ENCODE data around the gene PLIN4. TPM values are rescaled to one million over a fixed set of nuclear protein-coding genes. Genes with fewer than 3 reads are reported as not detected.
A peak's percentile ranks its signal among the peaks of the same experiment; 100 is the strongest.
"Not testable (repeated sequence)": the region's sequence is repeated elsewhere in the genome, so short reads cannot be mapped to it uniquely, and the experiment has no call there.

PLIN4 gene
- total RNA-seq, 2 donors from 2014 or later = not detected

DNA sequence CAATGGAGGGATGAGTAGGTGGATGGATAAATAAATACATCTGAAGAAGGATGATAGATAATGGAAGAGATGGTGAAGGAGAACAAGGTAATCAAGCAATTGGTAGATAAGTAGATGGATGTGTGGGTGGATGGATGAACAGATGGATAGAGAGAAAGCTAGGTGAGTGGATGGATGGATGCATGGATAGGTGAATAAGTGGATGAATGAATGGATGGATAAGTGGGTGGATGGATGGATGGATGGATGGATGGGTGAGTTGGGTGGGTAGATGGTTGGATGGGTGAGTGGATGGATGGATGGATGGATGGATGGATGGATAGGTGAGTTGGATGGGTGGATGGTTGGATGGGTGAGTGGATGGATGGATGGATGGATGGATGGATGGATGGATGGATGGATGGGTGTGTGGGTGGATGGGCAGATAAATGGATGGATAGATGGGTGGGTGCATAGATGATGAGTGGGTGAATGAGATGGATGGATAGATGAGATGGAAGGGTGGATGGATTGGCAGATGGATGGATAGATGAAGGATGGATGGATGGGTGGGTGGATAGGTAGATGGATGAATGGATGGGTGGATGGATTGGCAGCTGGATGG, 34.9 kb upstream of the PLIN4 start:
- Mint-ChIP-seq H3K9me3 (peaks cover 3% of the 10 kb centered on the region), H3K4me3 (no peak overlapping the region), H3K36me3 (no peaks in the 10 kb centered on the region), H3K27ac (no peak overlapping the region), H3K4me1 (ENCODE audit: low read depth in 2 of 2) (no peaks in the 10 kb centered on the region), H3K27me3 (no peaks in the 10 kb centered on the region)
- ATAC-seq (no peak), DNase-seq (ENCODE audit: low spot score) (no peak)

DNA sequence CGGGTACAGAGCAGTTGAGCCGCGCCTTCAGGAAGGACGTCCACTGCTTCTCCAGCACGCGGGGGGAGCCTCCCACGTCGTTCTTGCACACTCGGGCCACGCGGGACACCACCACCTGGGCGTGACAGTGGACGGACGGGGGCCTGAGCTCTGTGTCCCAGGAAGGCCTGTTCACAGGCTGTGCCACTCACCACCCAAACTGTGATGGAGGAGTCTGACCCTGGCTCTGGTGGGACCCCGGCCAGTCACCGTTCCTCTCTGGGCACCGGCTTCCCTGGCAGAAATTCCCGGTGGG, 34.2 kb upstream of the PLIN4 start:
- no peaks in the 10 kb centered on the region for H3K36me3 Mint-ChIP-seq

DNA sequence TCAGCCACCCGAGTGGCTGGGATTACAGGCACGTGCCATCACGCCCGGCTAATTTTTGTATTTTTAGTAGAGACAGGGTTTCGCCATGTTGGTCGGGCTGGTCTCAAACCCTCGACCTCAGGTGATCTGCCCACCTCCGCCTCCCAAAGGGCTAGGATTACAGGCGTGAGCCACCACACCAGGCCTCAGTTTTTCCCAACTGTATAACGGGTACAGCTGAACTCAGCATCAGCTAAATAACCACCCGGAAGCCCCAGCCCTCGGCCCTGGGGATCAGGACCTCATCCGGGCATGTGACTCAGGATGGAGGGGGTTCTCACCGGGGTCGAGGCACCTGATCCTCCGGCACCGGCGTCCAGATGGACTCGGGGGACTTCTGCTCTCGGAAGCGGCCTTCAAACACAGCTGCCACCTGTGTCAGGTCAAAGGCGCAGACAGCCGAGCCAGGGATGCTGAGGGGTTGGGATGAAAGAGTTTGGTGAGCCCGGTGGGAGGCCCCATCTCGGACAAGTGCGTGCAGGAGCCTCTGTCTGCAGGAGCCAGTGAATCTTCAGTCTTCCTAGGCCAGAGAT, 32.3 kb upstream of the PLIN4 start:
- no peak for DNase-seq (ENCODE audit: low spot score)
- ATAC-seq = no peak
- Mint-ChIP-seq H3K9me3 (peaks cover 3% of the 10 kb centered on the region), H3K4me3 (no peak overlapping the region), H3K27me3 (no peaks in the 10 kb centered on the region), H3K36me3 (no peaks in the 10 kb centered on the region), H3K4me1 (ENCODE audit: low read depth in 2 of 2) (no peaks in the 10 kb centered on the region), H3K27ac (no peak overlapping the region)

More for the DNA sequence above, 34.2 kb upstream of the PLIN4 start:
- no peaks in the 10 kb centered on the region for H3K27me3 Mint-ChIP-seq
- H3K4me3 Mint-ChIP-seq = no peak overlapping the region
- no peaks in the 10 kb centered on the region for H3K4me1 Mint-ChIP-seq (ENCODE audit: low read depth in 2 of 2)
- peaks cover 3% of the 10 kb centered on the region for H3K9me3 Mint-ChIP-seq
- no peak overlapping the region for H3K27ac Mint-ChIP-seq
- DNase-seq (ENCODE audit: low spot score) = no peak
- ATAC-seq = no peak

DNA sequence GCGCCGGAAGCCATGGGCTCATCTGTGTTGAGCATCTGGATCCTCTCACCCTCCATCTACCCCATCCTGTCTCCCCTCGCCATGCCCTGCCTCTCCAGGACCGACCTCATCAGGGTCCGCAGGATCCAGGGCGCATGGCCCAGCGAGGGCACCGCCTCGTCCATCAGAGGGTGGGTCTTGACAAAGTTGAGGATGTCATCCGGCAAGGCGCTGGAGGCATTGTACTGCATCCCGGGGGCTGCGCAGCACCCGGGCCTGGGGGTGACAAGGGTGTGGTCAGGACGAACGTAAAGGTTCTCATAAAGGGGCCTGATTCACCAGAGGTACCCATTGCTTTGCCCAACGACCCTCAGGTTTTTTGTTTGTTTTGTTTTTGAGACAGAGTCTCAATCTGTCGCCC, 31.7 kb upstream of the PLIN4 start:
- Mint-ChIP-seq H3K9me3 (peaks cover 3% of the 10 kb centered on the region), H3K4me1 (ENCODE audit: low read depth in 2 of 2) (no peaks in the 10 kb centered on the region), H3K36me3 (no peaks in the 10 kb centered on the region), H3K4me3 (no peak overlapping the region), H3K27ac (no peak overlapping the region), H3K27me3 (no peaks in the 10 kb centered on the region)
- ATAC-seq (no peak), DNase-seq (ENCODE audit: low spot score) (no peak)

DNA sequence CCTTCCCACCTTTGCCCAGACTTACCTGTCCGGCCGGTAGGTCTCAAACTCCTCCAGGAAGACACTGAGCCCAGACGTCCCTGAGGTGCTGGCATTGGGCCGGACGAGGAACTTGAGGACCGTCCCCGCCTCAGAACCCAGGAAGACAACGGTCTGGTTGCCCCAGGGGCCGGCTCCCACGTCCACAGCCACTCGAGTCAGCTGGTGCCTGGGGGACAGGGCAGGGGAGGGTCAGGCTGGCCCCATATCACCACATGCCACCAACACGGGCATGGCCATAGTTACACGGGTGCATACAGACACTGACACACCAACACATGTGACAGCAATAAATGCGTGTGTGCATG, 29.9 kb upstream of the PLIN4 start:
- ATAC-seq (no peak), DNase-seq (ENCODE audit: low spot score) (no peak)
- Mint-ChIP-seq H3K4me3 (no peak overlapping the region), H3K36me3 (no peaks in the 10 kb centered on the region), H3K27me3 (no peaks in the 10 kb centered on the region), H3K9me3 (peaks cover 3% of the 10 kb centered on the region), H3K27ac (no peak overlapping the region), H3K4me1 (ENCODE audit: low read depth in 2 of 2) (no peaks in the 10 kb centered on the region)

DNA sequence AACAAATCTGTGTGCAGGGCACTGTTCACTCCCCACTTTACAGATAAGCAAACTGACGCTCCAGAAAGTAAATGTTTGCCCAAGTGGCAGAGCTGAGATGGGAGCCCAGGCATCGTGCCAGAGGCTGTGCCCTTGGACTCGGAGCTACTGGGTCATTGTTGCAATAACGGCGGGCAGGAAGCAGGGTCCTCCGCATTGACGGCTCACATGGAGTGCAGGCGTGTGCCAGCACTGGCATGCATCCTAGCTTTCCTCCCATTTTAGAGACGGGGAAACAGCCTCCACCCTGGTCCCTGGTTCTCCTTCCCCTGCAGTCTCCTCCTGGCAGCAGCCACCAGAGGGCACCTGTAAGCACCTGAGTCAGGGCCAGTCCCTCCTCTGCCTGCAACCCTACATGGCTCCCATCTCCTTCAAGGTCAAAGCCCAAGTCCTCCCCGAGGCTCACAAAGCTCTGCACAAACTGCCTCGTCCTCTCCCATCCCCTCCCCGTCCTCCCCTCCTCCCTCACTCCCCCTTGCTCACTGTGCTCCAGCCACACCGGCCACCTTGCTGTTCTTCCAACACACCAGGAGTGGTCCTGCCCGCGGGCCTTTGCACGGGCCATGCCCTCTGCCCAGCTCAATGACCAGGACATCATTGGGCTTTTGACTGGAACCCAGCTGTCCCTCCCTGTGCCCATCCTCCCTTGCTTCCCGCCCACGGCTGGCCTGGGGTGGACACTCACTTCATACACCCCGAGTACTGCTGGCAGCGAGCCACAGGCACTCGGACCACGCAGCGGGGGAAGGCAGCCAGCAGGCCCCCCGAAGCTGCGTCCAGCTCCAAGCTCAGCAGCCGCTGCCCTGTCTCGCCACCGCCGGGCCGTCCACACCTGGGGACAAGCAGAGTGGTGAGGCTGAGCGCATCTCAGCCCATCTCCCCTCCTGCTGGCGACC, 29.3 kb upstream of the PLIN4 start:
- Mint-ChIP-seq H3K27ac (no peak overlapping the region), H3K4me1 (ENCODE audit: low read depth in 2 of 2) (no peaks in the 10 kb centered on the region), H3K27me3 (no peaks in the 10 kb centered on the region), H3K9me3 (no peaks in the 10 kb centered on the region), H3K4me3 (no peak overlapping the region), H3K36me3 (no peaks in the 10 kb centered on the region)
- DNase-seq (ENCODE audit: low spot score) (no peak), ATAC-seq (peak in 1 of 2 donors; percentile 13)

DNA sequence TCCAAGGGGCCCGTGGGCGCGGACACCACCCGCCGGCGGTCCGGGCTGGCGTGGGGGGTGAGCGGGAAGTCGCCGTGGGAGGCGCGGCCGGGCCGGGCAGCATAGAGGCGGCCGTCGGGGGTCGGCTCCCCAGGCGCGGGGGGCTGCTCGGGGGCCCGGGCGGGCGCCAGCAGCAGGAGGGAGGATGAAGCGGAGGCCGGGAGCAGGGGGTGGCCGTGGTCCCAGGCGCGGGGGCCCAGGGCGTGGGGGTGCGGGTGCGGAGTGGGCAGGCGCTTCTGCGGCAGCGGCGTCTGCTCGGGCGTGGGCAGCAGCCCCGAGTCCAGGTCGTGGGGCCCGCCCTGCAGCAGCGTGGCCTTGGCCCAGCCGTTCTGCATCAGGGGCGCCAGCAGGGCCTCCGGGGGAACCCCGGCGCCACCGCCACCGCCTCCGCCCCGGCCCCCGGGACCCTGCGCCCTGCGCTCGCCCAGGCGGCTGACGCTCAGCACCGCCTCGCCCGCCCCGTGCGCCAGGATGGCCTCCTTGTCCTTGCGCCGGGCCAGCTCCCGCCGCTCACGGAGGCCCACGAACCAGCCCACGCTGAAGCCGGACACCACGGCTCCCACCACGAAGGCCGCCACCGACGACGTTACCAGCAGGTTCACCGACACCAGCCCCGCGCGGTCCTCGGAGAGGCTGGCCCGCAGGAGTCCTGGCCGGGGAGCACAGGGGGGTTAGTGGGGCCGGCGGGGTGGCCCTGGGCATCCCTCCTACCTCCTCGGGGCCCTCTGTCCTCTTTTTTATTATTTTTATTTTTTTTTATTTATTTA, 25.8 kb upstream of the PLIN4 start:
- H3K36me3 Mint-ChIP-seq = no peaks in the 10 kb centered on the region
- DNase-seq (ENCODE audit: low spot score) (no peak), ATAC-seq (peak in 1 of 2 donors; percentile 10)
- peaks cover 0 to 5% of the 10 kb centered on the region in 2 donors for H3K27me3 Mint-ChIP-seq
- H3K4me3 Mint-ChIP-seq = no peak overlapping the region
- peaks cover 0 to 6% of the 10 kb centered on the region in 2 donors for H3K4me1 Mint-ChIP-seq (ENCODE audit: low read depth in 2 of 2)
- no peak overlapping the region for H3K27ac Mint-ChIP-seq
- H3K9me3 Mint-ChIP-seq = no peaks in the 10 kb centered on the region

DNA sequence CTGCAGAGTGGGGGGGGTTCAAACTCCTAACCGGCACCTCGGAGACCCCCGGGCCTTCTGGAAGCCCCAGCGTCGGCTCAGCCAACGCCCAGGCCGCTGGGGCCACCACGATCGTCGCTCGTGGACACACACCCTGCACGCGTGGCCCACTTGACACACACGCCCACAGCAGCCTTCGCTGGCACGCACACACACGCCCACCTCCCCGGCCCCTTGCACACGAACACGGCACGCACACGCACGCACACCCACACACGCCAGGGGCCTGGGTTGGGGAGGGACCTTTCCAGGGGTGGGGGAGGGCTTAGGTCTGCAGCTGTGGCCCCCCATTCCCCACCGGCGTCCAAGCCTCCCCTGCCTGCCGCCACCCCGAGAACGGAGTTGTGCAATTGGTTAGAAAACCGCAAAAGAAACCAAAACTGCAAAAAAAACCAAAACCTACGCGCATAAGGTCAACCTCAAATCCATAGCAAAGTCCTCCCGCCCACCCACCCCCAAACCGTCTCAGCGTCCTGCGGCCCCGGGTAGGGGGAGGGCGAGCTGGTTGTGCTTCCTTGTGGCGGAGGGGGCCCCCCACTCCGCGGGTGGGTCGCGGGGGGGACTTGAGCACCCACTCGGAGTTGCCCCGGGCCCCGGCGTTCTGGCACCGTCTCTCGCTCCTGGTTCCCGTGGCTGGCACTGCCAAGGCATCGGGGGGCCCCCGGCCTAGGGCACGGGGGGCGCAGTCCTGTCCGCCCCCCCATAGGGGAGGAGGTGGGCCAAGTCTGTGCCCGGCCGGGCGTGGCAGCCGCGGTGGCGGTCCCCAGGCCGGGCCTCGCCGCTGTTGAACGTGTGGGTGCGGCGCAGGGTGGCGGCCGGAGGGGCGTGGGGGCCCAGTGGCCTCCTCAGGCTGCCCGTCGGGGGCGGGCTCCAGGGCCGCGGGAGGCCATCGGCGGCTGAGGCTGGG, 24.9 kb upstream of the PLIN4 start:
- H3K27ac Mint-ChIP-seq = no peak overlapping the region

DNA sequence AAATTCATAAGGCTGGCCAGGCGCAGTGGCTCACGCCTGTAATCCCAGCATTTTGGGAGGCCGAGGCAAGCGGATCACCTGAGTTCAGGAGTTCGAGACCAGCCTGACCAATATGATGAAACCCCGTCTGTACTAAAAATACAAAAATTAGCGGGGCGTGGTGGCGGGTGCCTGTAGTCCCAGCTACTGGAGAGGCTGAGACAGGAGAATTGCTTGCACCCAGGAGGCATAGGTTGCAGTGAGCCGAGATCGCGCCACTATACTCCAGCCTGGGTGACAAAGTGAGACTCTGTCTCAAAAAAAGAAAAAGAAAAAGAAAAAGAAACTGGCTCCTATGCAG, 23.5 kb upstream of the PLIN4 start:
- not testable (repeated sequence) for DNase-seq (ENCODE audit: low spot score); H3K4me3 Mint-ChIP-seq; H3K36me3 Mint-ChIP-seq; H3K27me3 Mint-ChIP-seq; H3K9me3 Mint-ChIP-seq; H3K27ac Mint-ChIP-seq; ATAC-seq; H3K4me1 Mint-ChIP-seq (ENCODE audit: low read depth in 2 of 2)

More for the DNA sequence above, 24.9 kb upstream of the PLIN4 start:
- DNase-seq (ENCODE audit: low spot score) = no peak
- no peak overlapping the region for H3K4me3 Mint-ChIP-seq
- no peaks in the 10 kb centered on the region for H3K9me3 Mint-ChIP-seq
- H3K36me3 Mint-ChIP-seq = no peaks in the 10 kb centered on the region
- peaks cover 0 to 7% of the 10 kb centered on the region in 2 donors for H3K27me3 Mint-ChIP-seq
- peaks cover 0 to 6% of the 10 kb centered on the region in 2 donors for H3K4me1 Mint-ChIP-seq (ENCODE audit: low read depth in 2 of 2)
- ATAC-seq = no peak

DNA sequence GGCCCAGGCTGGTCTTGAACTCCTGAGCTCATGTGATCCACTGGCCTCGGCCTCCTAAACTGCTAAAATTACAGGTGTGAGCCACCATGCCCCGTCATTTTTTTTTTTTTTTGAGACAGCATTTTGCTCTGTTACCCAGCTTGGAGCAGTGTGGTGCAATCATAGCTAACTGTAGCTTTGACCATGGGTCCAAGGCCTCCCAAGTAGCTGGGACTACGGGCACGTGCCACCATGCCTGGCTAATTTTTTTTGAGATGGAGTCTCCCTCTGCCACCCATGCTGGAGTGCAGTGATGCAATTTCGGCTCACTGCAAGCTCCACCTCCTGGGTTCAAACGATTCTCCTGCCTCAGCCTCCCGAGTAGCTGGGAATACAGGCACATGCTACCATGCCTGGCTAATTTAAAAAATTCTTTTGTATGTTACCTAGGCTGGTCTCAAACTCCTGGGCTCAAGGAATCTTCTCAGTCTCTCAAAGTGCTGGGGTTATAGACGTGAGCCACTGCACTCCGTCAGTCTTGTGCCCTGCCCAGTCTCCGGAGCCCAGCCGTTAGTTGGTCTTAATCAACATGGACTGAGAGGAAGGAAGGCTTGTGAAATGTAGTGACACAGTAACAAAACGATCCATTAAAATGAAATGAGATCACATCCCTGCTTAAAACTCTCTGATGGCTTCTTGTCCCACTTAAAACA, 23.0 kb upstream of the PLIN4 start:
- H3K36me3 Mint-ChIP-seq = no peaks in the 10 kb centered on the region
- ATAC-seq (no peak), DNase-seq (ENCODE audit: low spot score) (no peak)
- H3K4me3 Mint-ChIP-seq = no peak overlapping the region
- H3K9me3 Mint-ChIP-seq = no peaks in the 10 kb centered on the region
- peaks cover 0 to 7% of the 10 kb centered on the region in 2 donors for H3K27me3 Mint-ChIP-seq
- H3K27ac Mint-ChIP-seq = no peak overlapping the region
- peaks cover 0 to 6% of the 10 kb centered on the region in 2 donors for H3K4me1 Mint-ChIP-seq (ENCODE audit: low read depth in 2 of 2)

DNA sequence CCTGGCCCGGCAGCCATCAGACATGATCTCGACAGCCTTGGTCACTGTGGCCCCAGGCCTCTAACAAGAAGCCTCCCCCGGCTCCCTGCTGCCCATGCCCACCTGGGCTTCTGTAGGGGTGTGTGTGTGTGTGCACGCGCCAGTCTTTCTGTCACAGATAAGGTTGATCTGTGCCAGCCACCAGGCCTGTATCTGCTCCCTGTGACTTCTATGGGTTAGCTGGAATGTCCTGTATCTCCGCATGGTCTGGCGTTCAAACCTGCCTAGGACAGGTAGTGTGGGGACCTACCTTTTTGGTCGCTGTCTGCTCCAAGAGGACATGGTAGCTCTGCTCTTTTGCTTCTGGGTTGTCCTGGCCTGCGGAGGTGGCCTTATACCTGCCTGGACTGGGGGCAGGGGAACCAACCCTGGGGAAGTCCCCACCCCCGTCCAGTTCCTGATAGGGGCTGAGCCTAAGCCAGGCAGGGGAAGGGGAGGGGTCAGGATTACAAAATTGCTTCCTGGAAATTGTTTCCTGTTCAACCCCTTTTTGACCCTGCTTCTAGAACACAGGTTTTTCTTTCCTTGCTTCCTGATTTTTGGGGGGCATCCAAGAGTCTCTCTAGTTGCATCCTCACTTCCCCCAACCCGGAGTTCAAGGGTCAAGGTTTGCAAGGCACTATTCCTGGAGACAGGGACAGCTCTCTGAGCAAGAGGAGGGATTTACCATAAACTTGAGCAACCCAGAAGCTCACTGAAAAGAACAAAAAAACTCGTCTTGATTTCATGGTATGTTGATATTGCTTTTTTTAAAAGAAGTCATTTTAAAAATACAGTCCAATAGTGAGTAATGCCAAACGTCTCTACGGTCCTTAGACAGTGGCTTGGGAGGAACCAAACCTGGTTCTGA, 21.7 kb upstream of the PLIN4 start, which contains the start of gene LRG1:
Gene LRG1 (minus strand): TSS at position 344 of the 889 bp plus-strand sequence. CDS start 23 bp downstream, at position 321.
- H3K27ac Mint-ChIP-seq = peak within 1 kb of the TSS; percentile 49 to 53
- H3K4me3 Mint-ChIP-seq = peak within 1 kb of the TSS; percentile 26
- H3K36me3 Mint-ChIP-seq = no peaks in the 10 kb centered on the region
- peaks cover 7 to 10% of the 10 kb centered on the region in 2 donors for H3K27me3 Mint-ChIP-seq
- ATAC-seq = peak in 1 of 2 donors; percentile 52
- DNase-seq (ENCODE audit: low spot score) = no peak
- H3K4me1 Mint-ChIP-seq (ENCODE audit: low read depth in 2 of 2) = peaks cover 0 to 9% of the 10 kb centered on the region in 2 donors
- H3K9me3 Mint-ChIP-seq = no peaks in the 10 kb centered on the region
